GM10248 (cell line): ENCODE results near the gene PGAP6.

Experiments used
- CTCF ChIA-PET: fragments of 300-600 bp; sonication (Branson Sonifier 250); formaldehyde crosslinking; extraction: SDS; loops from one replicate; lab custom pipeline; 2021; ENCODE audit warnings: antibody characterized with exemption; lab: Yijun Ruan, JAX
- POLR2A ChIA-PET: fragments of 350-650 bp; sonication (Branson Sonifier 250); formaldehyde crosslinking; extraction: SDS; loops from one replicate; lab custom pipeline; 2020; ENCODE audit warnings: antibody characterized with exemption; lab: Yijun Ruan, JAX
- DNase-seq: peaks from one replicate; pipeline ENCODE4 v3.0.0; 2012; ENCODE audit errors: extremely low spot score
- CTCF ChIP-seq: IDR thresholded peaks from 2 replicates; pipeline ENCODE4 v1.5.1; 2012; ENCODE audit warnings: mild to moderate bottlenecking, low read depth; ENCODE audit errors: extremely low read depth, missing control alignments, control extremely low read depth

The PGAP6 gene

GRCh38 chr16:375212-375611 is 6.6 kb downstream of the PGAP6 start:
- POLR2A ChIA-PET = no interaction called here
- no peak for DNase-seq
- CTCF ChIA-PET = interaction anchor here (0.7 to 0.8 kb wide), 2 partner anchors 13 to 278 kb away, joined by 3 read pairs; no protein-coding TSS in a partner anchor
- no peak for TF ChIP-seq CTCF

- ChIA-PET POLR2A (no interaction called here), CTCF (interaction anchor here (0.8 kb wide), 1 partner anchor 278 kb away, joined by 3 read pairs; no protein-coding TSS in a partner anchor)
- no peak for TF ChIP-seq CTCF
- no peak for DNase-seq
Observed at GRCh38 chr16:374616-374926, 7.2 kb downstream of the PGAP6 start.

- CTCF ChIA-PET = no interaction called here
- TF ChIP-seq CTCF = no peak
- DNase-seq = no peak
- POLR2A ChIA-PET = no interaction called here
Observed at GRCh38 chr16:373848-374615, 7.7 kb downstream of the PGAP6 start.

GRCh38 chr16:373020-373598 is 8.7 kb downstream of the PGAP6 start:
- ChIA-PET CTCF (no interaction called here), POLR2A (no interaction called here)
- TF ChIP-seq CTCF = no peak
- DNase-seq = no peak

GRCh38 chr16:372302-372983 is 9.3 kb downstream of the PGAP6 start:
- no peak for DNase-seq
- no peak for TF ChIP-seq CTCF
- ChIA-PET CTCF (no interaction called here), POLR2A (interaction anchor here (0.9 kb wide), 1 partner anchor 295 kb away, joined by 3 read pairs; no protein-coding TSS in a partner anchor)

GRCh38 chr16:371515-372301 is 10.1 kb downstream of the PGAP6 start:
- ChIA-PET POLR2A (interaction anchor here (0.9 kb wide), 1 partner anchor 294 kb away, joined by 3 read pairs; no protein-coding TSS in a partner anchor), CTCF (interaction anchor here (1.1 kb wide), 1 partner anchor 275 kb away, joined by 5 read pairs; no protein-coding TSS in a partner anchor)
- no peak for TF ChIP-seq CTCF
- DNase-seq = no peak
